HT-29 (cell line): ENCODE data around the gene SLC35A4. TPM values are rescaled to one million over a fixed set of nuclear protein-coding genes. Genes with fewer than 3 reads are reported as not detected.

Source experiments
- DNase-seq: peaks from one replicate; pipeline ENCODE4 v3.0.0-alpha.2; 2015; ENCODE audit warnings: low spot score
- total RNA-seq: library from RNA; depleted of rRNA; stranded (reverse); fragments of >200 nt; shearing (Covaris generic); gene quantifications from 2 replicates; pipeline ENCODE4 v1.2.3, GENCODE V29; 2014; rRNA removed

Gene SLC35A4, protein sequence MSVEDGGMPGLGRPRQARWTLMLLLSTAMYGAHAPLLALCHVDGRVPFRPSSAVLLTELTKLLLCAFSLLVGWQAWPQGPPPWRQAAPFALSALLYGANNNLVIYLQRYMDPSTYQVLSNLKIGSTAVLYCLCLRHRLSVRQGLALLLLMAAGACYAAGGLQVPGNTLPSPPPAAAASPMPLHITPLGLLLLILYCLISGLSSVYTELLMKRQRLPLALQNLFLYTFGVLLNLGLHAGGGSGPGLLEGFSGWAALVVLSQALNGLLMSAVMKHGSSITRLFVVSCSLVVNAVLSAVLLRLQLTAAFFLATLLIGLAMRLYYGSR
- 29.9 and 30.2 TPM in 2 replicates for total RNA-seq

DNA sequence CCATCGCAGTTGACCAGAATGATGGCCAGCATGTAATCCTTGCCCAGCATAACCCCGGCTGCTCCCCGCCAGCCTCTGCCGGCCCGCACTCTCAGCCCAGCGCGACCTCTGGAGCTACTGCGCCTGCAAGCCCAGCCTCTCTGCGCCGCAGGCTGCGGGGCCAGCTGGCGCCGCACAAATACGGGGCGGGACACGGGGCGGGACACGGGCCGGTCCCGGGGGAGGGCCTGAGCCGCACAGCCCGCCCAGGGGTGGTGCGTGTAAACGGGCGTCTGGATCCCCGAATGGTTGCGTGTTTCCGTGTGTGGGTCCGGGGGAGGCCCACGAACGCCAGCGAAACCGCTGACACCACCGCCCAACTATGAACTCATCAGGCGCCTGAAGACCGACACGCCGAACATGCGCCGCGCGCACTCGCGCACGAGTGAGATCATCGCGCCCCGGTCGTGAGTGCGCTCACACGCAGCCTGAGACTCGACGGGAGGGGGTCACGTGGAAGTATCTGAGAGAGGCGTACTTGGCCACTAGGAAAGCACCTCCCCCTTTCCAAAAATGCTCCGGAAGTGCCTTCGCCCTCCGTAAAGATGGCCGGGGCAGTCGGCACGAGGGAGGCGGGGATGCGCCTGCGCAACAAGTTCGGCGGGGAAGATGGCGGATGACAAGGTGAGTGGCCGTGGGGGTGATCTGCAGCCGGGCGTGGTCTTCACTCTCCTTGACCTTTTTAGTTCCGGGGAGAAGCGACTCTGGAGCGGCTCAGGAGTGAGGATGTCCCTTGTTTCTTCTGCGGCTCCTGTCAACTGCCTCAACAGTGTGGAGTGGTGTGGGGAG is at the start of gene SLC35A4, which contains the start of gene APBB3:
SLC35A4 (plus strand) TSS at position 633 of the 828 bp plus-strand sequence. CDS start 2,342 bp downstream, outside the sequence.
APBB3 (minus strand) TSS at position 403 of the 828 bp plus-strand sequence; CDS start at position 50, 353 bp downstream.
- peak; percentile 94 for DNase-seq

DNA sequence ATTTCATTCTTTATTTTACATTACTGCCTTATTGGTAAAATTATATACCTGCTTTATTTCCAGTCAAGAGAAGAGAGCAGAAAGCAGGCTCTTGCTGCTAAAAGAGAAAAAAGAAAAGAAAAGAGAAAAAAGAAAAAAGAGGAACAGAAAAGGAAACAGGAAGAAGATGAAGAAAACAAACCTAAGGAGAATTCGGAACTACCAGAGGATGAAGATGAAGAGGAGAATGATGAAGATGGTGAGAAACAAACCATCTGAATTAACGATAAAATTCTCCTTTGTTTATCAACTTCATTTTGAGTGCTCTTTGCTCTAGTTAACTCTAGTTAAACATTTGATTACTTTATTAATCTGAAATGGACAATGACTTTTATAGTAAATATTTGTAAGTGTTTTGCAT is 40.6 kb upstream of the SLC35A4 start:
- DNase-seq, result no peak

DNA sequence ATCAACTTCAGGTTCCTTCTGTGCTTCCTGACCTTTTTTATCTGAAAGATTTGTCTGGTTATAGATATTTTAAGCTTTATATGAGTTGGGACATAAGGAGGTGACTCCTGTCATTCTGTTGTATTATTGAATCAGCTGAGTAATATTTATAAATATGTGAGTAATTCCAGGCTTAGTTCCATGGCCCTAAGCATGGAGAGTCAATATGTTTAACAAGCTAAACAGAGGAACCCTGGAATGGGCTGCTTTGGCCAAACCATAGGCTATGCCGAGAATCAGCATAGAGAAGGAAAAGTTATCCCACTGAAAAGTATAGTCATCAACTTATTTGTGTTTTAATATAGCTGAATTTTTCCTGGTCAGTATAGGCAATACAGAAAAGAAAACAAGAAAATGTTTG is 24.4 kb upstream of the SLC35A4 start:
- no peak for DNase-seq

DNA sequence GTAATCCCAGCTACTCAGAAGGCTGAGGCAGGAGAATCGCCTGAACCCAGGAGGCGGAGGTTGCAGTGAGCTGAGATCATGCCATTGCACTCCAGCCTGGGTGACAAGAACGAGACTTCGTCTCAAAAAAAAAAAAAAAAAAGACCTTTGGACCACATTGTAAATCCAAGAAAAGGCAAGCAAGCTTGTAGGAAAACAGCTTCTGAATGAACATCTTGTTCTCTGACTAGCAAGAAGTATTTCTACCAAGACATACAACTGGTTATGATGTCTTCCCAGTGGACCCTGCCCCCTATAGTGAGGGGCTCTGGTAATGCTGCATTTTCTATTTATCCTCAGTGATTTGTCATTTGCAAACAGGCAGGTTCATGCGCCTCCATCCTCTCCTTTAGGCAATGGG is 21.7 kb upstream of the SLC35A4 start:
- DNase-seq, result no peak

DNA sequence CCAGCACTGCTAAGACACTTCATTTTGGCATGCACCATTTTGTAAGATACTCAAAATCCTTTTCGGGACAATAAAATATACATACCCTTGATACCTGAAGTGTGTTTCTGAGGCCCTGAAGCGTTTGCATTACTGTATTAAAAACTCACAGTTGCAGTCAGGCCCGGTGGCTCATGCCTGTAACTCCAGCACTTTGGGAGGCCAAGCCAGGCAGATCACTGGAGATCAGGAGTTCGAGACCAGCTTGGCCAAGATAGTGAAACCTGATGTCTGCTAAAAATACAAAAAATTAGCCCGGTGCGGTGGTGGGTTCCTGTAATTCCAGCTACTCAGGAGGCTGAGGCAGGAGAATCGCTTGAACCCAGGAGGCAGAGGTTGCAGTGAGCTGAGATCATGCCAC is 19.6 kb upstream of the SLC35A4 start:
- DNase-seq, result no peak

DNA sequence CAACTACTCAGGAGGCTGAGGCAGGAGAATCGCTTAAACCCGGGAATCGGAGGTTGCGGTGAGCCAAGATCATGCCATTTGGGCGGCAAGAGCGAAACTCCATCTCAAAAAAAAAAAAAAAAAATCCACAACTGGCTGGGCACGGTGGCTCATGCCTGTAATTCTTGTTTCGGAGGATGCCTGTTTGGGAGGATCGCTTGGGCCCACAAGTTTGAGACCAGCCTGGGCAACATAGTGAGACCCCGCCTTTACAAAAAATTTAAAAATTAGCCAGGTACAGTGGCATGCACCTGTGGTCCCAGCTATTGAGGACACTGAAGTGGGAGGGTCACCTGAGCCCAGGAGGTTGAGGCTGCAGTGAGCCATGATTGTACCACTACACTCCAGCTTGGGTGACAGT is 19.0 kb upstream of the SLC35A4 start:
- no peak for DNase-seq

DNA sequence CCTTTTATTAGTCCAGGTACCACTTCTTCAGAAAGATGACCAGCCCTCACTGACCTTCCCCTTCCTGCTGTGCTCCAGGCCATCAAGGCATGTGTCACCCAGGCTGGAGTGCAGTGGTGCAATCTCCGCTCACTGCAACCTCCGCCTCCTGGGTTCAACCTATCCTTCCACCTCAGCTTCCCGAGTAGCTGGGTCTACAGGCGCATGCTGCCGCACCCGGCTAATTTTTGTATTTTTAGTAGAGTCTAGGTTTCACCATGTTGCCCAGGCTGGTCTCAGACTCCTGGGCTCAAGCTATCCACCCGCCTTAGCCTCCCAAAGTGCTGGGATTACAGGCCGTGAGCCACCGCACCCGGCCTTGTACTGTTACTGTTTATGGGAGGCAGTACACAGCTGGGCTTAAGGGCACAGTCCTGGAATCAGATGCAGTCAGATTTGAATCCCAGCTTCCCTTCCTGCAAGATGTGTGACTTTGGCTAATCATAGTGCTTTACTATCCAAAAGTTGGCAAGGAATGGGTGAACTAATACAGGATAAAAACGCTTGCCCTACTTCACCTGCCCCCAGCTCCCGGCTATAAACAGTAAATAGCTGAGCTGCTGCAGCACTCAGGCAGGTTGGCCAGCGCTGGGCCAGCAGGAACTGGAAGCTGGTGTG is 17.6 kb upstream of the SLC35A4 start:
- DNase-seq, result no peak

DNA sequence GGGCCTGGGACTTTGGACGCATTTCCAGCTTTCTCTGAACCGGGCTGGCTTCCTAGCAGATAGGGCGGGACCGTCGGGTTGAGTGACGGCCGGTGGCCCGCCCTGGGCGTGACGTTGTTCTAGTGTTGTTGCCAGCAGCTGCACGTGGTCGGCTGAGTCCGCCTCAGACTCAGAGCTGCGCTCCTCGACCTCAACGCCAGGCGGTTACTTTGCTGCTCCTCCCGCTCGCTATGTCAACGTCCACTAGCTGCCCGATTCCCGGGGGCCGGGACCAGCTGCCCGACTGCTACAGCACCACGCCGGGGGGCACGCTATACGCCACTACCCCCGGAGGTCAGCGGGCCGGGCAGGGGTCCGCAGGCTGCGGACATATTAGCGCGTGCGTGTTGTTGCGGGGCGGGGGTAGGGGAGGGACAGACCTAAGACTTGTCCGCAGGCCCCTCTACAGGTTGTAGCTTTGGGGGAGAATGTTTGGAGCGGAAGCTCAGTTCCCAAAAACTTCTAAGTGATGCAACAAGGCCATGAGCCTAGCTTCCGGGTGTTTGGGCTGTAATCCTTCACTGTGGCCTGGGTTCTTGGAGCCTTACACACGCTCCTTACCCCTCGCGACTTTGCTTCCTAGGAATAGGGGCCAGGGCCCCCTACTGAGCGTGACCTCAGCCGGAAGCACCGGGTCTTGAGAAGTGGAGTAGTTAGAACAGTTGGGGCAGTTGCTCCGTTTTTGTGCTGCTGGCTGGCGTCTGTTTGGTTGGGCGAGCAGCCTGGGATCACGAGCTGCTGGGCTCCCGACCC is 16.9 kb upstream of the SLC35A4 start, which contains the start of gene EIF4EBP3:
EIF4EBP3 (plus strand) TSS at position 155 of the 792 bp plus-strand sequence; CDS start at position 231, 76 bp downstream.
- peak; percentile 99 for DNase-seq

DNA sequence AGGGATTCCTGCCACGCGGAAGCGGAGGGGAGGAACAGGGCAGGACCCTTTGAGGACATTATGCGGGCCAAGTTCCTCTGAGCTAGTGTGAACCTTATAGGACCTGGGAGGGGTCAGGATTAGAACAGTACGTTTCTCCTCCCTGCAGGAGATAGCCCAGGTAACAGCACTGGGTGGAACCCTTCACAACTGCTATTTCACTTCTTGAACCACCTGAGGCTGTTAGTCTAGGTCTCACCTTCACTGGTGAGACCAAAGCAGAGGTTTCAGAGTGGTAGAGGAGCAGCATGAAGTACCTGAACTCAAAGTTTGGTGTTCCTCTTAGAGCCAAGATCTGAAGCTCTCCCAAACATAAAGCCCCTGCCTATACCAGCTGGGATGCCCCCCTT is 16.3 kb upstream of the SLC35A4 start:
- no peak for DNase-seq

DNA sequence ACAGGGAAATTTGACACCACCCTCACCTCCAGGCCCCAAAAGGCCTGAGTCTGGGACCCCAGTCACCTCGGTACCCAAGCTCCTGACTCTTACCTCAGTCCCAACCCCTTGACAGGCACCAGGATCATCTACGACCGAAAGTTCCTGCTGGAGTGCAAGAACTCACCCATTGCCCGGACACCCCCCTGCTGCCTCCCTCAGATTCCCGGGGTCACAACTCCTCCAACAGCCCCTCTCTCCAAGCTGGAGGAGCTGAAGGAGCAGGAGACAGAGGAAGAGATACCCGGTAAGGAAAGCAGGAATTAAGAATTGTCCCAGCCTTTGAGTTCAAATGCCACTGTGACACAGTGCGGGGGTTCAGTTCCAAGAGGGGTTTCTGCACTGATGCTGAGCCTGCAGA is 15.8 kb upstream of the SLC35A4 start:
- DNase-seq, result no peak

DNA sequence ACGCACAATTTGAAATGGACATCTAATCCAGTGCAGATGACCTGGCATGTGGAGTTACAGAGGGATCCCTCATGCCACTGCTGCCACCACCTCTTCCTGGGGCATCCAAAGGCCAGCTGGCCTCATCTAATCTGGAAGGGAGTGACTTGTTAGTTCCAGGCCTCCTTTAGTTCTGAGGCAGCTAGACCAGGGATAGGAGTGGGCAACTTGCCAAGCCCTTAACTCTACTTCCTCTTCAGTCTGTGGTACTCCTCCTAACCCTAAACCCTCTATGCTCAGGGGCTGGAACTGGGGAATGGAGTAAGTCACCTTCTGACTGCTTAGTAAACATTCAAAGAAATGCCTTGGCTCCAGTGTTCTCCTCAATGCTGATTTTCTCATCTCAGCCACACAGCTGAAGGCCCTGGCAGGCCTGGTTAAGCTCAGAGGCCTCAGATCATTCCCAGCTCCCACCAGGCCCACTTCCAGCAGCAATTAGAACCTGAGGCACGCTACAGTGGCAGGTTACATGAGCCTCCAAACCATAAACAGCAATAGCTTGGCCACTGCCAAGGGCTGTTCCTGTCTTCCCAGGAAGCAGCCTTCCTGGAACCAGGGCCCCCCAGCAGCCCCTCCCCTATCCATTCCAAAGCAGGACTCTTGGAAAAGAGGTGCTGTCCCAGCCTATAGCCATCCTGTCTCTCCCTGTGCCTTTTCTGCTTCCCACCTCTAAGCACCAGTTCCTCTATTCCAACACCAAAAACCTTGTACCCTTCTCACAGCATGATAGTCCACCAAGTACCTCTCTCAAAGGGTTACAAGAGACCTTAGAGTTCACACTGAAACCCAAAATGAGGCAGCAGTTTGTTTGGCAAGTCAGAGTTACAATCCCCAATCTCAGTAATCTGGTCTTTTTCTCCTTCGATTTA is 15.1 kb upstream of the SLC35A4 start:
- DNase-seq, result peak; percentile 75

DNA sequence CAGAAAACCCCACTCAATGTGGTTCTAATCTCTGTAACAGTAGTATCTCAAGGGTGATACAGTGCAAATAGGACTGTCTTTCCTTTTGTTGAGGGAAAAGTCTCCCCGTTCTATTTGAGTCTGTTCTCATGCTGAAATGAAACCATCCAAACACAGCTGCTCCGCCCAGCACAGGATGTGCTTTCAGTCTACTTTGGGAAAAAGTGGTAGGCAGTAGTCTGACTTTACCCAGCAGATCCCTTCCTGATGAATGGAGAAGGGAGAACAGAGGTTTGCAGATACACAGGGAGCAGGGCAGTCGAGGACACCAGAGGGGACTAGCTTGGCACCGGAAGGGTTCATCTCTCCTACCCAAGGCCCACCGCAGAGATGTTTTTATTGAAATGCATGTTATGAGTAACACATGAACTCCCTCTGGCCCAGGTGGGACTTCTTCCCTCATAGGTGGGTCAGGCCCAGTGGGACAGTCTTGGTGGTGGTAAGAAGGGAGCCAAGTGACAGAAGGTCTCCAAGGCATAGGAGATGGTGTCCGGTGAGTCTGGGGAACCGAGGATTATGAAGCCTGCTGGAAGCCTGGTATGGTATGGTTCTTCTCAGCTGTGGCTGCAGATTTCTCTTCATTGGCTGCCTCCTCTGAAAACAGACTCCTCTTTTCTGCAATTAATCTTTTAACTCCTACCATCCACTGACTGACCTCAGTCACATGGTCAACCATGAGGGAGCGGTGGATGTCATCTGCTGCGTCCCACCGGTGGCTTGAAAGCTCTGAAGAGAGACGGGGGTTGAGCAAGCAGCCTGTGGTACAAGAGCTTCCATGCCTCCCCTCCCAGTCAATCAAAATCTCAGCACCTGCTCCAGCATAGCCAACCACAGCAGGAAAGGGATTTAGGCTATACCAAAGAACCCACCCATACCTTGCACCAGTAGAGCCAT is 14.2 kb upstream of the SLC35A4 start:
- DNase-seq, result no peak

DNA sequence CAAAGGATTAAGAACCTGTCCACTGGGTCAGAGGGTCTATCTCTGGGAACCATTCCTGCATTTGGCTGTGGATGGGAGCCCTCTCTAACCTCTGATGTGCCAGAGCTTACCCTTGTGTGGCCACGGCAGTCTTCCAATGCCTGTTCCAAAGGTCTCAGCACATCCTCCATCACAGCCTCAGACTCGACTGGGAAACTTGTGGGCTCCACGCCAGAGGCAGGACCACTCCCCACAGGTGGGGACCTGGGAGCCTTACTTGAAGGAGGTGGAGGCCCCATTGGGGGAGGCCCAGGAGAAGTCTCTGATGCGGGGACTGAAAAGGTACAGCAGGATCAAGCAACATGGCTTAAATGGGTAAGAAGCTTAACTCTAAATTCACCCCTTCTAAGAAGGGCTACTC is 12.8 kb upstream of the SLC35A4 start:
- no peak for DNase-seq

DNA sequence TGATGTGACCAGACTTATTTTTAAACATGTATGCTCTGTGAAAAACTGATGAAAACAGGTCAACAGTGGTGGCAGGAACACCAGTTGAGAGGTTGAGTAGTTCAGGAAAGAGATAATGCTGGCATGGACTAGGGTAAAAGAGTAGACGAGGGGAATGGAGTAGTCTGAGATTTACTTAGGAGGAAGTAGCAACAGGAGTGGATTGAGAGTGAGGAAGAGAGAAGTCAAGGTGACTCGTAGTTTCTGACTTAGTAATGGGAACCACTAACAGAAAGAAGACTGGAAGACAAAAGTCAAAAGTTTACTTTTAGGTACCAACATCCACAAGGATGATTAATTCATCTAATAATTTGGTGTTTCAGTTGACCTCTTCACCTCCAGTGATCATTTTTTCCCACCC is 11.0 kb upstream of the SLC35A4 start:
- DNase-seq, result no peak

DNA sequence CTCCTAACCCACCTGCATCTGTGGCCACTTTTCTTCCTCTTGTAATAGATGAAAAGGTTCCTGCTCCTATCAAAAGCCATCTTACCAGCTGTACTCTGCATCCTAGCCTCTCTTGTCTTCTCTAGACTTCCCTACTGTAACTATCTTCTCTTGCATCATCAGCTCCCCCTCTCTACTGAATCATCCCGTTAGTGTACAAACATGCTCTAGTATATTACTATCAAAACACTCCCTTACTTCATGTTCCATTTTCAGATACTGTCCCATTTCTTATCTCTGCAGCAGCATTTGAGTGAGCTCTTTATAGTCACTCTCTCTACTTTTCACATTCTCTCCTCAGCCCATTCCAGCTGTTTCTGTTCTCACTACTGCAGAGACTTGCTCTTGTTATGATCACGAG is 10.2 kb upstream of the SLC35A4 start:
- no peak for DNase-seq

DNA sequence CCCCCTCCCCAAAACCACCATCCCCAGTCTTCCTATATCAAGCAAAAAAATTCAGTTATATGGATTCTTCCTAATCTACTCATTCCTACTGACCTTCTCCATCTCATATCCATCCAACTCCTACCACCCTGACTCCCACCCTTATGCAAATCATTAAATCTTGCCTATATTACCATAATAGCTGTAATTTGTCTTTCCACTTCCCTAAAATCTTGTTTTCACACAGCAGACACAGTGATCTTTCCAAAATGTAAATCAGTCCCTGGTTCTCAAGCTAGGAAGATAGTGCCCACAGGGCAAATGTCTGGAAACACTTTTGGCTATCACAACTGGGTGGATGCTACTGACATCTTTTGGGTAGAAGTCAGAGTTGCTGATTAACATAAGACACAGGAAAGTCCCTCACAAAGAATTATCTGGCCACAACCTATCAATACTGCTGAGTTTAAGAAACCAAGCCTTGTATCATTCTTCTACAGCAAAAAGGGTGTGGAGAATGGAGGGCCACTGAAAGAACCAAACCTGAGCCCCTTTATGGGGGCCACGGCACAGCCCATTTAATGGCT is 8.8 kb upstream of the SLC35A4 start:
- DNase-seq, result no peak

DNA sequence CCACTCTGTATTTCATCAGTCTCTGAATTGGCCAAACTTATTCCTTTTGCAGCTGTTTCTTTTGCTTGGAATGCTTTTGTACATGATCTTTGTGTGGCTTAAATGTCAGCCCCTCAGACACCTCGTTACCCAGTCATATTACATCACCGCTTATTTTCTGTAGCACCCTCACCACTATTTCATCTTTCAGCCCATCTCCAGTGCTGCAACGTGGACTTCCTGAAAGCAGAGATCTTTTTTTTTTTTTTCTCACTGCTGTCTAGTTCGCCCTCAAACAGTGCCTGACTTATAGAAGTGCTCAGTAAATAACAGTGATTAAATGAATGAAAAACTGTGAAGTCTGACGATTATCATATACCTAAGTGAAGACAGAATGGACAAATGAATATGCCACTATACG is 8.2 kb upstream of the SLC35A4 start:
- peak; percentile 30 for DNase-seq

DNA sequence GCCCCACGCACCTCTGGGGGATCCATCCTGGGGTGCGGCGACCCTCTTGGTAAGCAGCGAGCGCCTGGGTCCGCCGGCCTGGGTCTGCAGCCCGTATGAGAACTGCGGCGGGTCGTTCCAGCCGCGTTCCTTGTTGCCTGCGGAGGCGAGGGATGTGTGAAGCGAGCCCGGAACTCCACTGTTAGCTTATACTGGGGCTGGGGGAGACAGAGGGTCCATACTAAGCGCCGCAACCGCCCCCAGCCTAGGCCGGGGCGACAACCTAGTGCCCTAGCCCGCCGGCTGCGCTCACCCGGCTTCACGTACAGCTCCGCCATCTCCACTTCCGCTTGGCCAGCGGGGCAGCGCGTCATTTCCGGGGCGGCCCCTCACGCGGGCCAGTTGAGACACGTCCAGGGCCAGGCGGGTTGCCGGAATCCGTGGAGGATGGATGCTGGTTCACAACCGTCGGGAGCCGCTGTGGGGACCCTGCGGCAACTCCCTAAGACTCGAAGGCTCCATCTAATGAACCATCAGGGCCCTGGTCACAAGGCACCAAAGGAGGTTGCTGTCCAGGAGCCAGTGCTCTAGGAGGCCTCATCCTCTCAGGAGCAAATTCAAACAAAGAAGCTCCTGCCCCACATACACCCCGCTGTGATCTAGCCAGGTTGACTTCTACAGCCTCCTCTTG is 7.4 kb upstream of the SLC35A4 start, which contains the start of gene SRA1:
SRA1 (minus strand) TSS at position 338 of the 670 bp plus-strand sequence; CDS start at position 317, 21 bp downstream.
- peak; percentile 90 for DNase-seq
